ENCODE data around the gene B4GALT2. TPM values are rescaled to one million over a fixed set of nuclear protein-coding genes. Genes with fewer than 3 reads are reported as not detected.
A peak's percentile ranks its signal among the peaks of the same experiment; 100 is the strongest.

The B4GALT2 gene
- total and polyA plus RNA-seq, 2 of the 8 experiments (the other 6 are each of a cell fraction or from before 2014, with no cell fraction given): 56.5 to 121 TPM

GRCh38 chr1:43982241-43982640 lies 3.2 kb downstream of the B4GALT2 start:
- CTCF ChIA-PET (ENCODE audit: partially characterized antibody): no interaction called here
- FAIRE-seq (no peak), DNase-seq (ENCODE audit: low read depth in 1 of 2, low spot score in 2 of 2) (no peak)
- no peaks in the 10 kb centered on the region for H3K27me3 ChIP-seq (replicated peaks in 1 of 4; ENCODE audit: control insufficient read depth in 3 of 4, extremely low read depth in 1 of 4, insufficient read depth in 3 of 4, low read length in 3 of 4)
- peaks cover 0 to 11% of the 10 kb centered on the region in 2 experiments; a peak in 2 of 4 replicates for H3K79me2 ChIP-seq (ENCODE audit: control insufficient read depth in 1 of 2, insufficient read depth in 2 of 2, low read length in 2 of 2)
- no peak overlapping the region for H3K14ac ChIP-seq (ENCODE audit: insufficient read length)
- no peak overlapping the region for H3K56ac ChIP-seq (replicated peaks; ENCODE audit: insufficient read length, low read depth, low read length)
- H3K4me2 ChIP-seq (ENCODE audit: insufficient read depth in 1 of 2, low read depth in 2 of 2, low read length in 2 of 2): no peak overlapping the region
- H2AK5ac ChIP-seq (ENCODE audit: low read depth, low read length): no peak overlapping the region; the same call in 1 of the 2 replicates
- H3K9me3 ChIP-seq (ENCODE audit: insufficient read depth in 2 of 2, low read depth in 1 of 2, low read length in 1 of 2): no peaks in the 10 kb centered on the region
- no peak overlapping the region for H4K5ac ChIP-seq (ENCODE audit: insufficient read length, low read depth, low read length)
- no peak overlapping the region for H3K18ac ChIP-seq (ENCODE audit: extremely low read depth, low read length)
- no peak overlapping the region for H3K9ac ChIP-seq (replicated peaks in 1 of 4; ENCODE audit: extremely low read depth in 1 of 4, low read depth in 3 of 4, low read length in 3 of 4)
- H4K20me1 ChIP-seq (replicated peaks in 1 of 2; ENCODE audit: control insufficient read depth in 1 of 2, insufficient read depth in 2 of 2, low read length in 2 of 2): peaks cover 0 to 27% of the 10 kb centered on the region in 2 experiments
- no peak overlapping the region for H2BK15ac ChIP-seq (ENCODE audit: low read length)
- H2BK12ac ChIP-seq (ENCODE audit: low read depth, low read length): no peak overlapping the region
- no peak overlapping the region for H3K23ac ChIP-seq (ENCODE audit: insufficient read length)
- H3K4me3 ChIP-seq (ENCODE audit: extremely low read depth in 1 of 4, insufficient read depth in 2 of 4, low read depth in 3 of 4, low read length in 4 of 4): no peak overlapping the region
- POLR2A ChIA-PET (ENCODE audit: partially characterized antibody): interaction anchor here (0.5 to 1.7 kb wide), 3 partner anchors 9 to 81 kb away, joined by 3 read pairs; partner anchors contain the start of gene CCDC24
- WGBS, 2 experiments (ENCODE audit: extremely low coverage in 1 of 2, insufficient coverage in 1 of 2, insufficient read length in 1 of 2, insufficient replicate concordance in 2 of 2, low coverage in 1 of 2, low lambda C conversion rate in 2 of 2, missing lambda C conversion rate in 1 of 2): 90% methylated on average over 8 of the region's 8 CpGs; no CpG with 5 or more reads in 1 of the 2 experiments
- 0 out of 2 replicates have a peak overlapping the region, but pooled peaks have one; percentile 29 for H4K8ac ChIP-seq (ENCODE audit: extremely low read depth, insufficient read depth, low read length)
- H3K79me1 ChIP-seq (ENCODE audit: low read depth, low read length): peaks cover 20% of the 10 kb centered on the region
- H3K4me1 ChIP-seq (replicated peaks in 1 of 4; ENCODE audit: control insufficient read depth in 3 of 4, insufficient read depth in 4 of 4, low read length in 3 of 4): peaks cover 4 to 13% (median 11%) of the 10 kb centered on the region in 4 experiments
- H3K23me2 ChIP-seq (ENCODE audit: low read depth, low read length): peaks cover 16% of the 10 kb centered on the region
- H2AFZ ChIP-seq (ENCODE audit: low read length): no peak overlapping the region
- no peak for TF ChIP-seq TAF1 (IDR thresholded peaks at IDR 0.05; ENCODE audit: low read depth, low read length)
- H3K27ac ChIP-seq (ENCODE audit: low read depth, low read length): no peak overlapping the region
- peaks cover 2 to 26% (median 10%) of the 10 kb centered on the region in 4 experiments; a peak in 4 of 8 replicates for H3K36me3 ChIP-seq (ENCODE audit: control insufficient read depth in 2 of 4, insufficient read depth in 4 of 4, low read length in 3 of 4)
- H2BK5ac ChIP-seq (ENCODE audit: low read depth, low read length): 0 out of 2 replicates have a peak overlapping the region, but pooled peaks have one; percentile 35
- no peak overlapping the region for H4K91ac ChIP-seq (replicated peaks; ENCODE audit: insufficient read length, low read length)
- no peak overlapping the region for H2BK120ac ChIP-seq (replicated peaks; ENCODE audit: low read depth, low read length)
- no peak overlapping the region for H2BK20ac ChIP-seq (ENCODE audit: low read length)
- H3K4ac ChIP-seq (replicated peaks; ENCODE audit: insufficient read length, low read depth, low read length): no peak overlapping the region

Data from H1 (cell line).